Measurements from ENCODE around the gene ARID5B.

GRCh38 chr10:62115842-62116241 is 214.3 kb downstream of the ARID5B start:
- TF ChIP-seq EZH2 (optimal IDR thresholded peaks at IDR 0.05; ENCODE audit: low read depth, low read length), result no peak
- TF ChIP-seq CTCF (IDR thresholded peaks at IDR 0.05; ENCODE audit: low read length), result no peak
